Ishikawa (cell line): Measurements from ENCODE around the gene LNX2.

ENCODE experiments used
- CEBPB ChIP-seq: IDR thresholded peaks from 2 replicates; pipeline ENCODE4 v1.6.1; 2012
- FOXM1 ChIP-seq: IDR thresholded peaks from 2 replicates; pipeline ENCODE4 v1.6.1; 2012; ENCODE audit warnings: low read depth, borderline replicate concordance

GRCh38 chr13:27570906-27571305 lies 49.4 kb downstream of the LNX2 start:
- TF ChIP-seq FOXM1: no peak
- TF ChIP-seq CEBPB: no peak
